ENCODE results near the gene APEH.

APEH gene

GRCh38 chr3:49715611-49716121 lies 41.5 kb downstream of the APEH start:
- DNase-seq, result no peak

- no peak for DNase-seq
These were observed 42.0 kb downstream of the APEH start for GRCh38 chr3:49716169-49716568.

GRCh38 chr3:49716691-49717210 lies 42.6 kb downstream of the APEH start:
- no peak for DNase-seq

- DNase-seq, result no peak
These were observed 43.2 kb downstream of the APEH start for GRCh38 chr3:49717211-49717958.

- DNase-seq, result no peak
These were observed 44.1 kb downstream of the APEH start for GRCh38 chr3:49717959-49718857.

- DNase-seq, result no peak
These were observed 44.7 kb downstream of the APEH start for GRCh38 chr3:49718858-49719213.

GRCh38 chr3:49719214-49719884 lies 45.2 kb downstream of the APEH start, which contains the start of gene AMIGO3:
Gene AMIGO3 (minus strand): TSS chr3:49719684. CDS start chr3:49719465, 219 bp downstream.
- DNase-seq, result peak; percentile 78

- no peak for DNase-seq
These were observed 46.9 kb downstream of the APEH start for GRCh38 chr3:49720855-49721595.

GRCh38 chr3:49721596-49721895 lies 47.4 kb downstream of the APEH start:
- no peak for DNase-seq

- no peak for DNase-seq
These were observed 48.0 kb downstream of the APEH start for GRCh38 chr3:49721896-49722781.

GRCh38 chr3:49722896-49723295 lies 48.7 kb downstream of the APEH start:
- no peak for DNase-seq

- DNase-seq, result no peak
These were observed 49.1 kb downstream of the APEH start for GRCh38 chr3:49723296-49723627.

- DNase-seq, result peak; percentile 86
These were observed 49.7 kb downstream of the APEH start, which contains the start of gene GMPPB for GRCh38 chr3:49723628-49724551. Gene GMPPB (minus strand): TSS chr3:49723951. CDS start chr3:49723726, 225 bp downstream.

GRCh38 chr3:49724586-49724985 lies 50.4 kb downstream of the APEH start:
- no peak for DNase-seq

- no peak for DNase-seq
These were observed 51.9 kb downstream of the APEH start for GRCh38 chr3:49725906-49726681.

GRCh38 chr3:49727154-49727923 lies 53.2 kb downstream of the APEH start:
- no peak for DNase-seq

GRCh38 chr3:49727924-49728361 lies 53.8 kb downstream of the APEH start:
- no peak for DNase-seq

GRCh38 chr3:49729966-49730609 lies 55.9 kb downstream of the APEH start:
- no peak for DNase-seq

All from GOT3 (cell line).